ENCODE results near the gene CLIC6.

- no peak for TF ChIP-seq CTCF (conservative IDR thresholded peaks at IDR 0.05; ENCODE audit: low read depth, low read length)
- TF ChIP-seq EZH2 (IDR thresholded peaks at IDR 0.05; ENCODE audit: low read length, unreplicated experiment): no peak
- no peak for TF ChIP-seq EZH2phosphoT487 (IDR thresholded peaks at IDR 0.05; ENCODE audit: borderline replicate concordance, low read length)
Measured at GRCh38 chr21:34724857-34725195, 56.0 kb downstream of the CLIC6 start.
